ENCODE data around the gene SIPA1. TPM values are rescaled to one million over a fixed set of nuclear protein-coding genes. Genes with fewer than 3 reads are reported as not detected.

Gene SIPA1
- total RNA-seq, 1 donor: 15.2 TPM

DNA sequence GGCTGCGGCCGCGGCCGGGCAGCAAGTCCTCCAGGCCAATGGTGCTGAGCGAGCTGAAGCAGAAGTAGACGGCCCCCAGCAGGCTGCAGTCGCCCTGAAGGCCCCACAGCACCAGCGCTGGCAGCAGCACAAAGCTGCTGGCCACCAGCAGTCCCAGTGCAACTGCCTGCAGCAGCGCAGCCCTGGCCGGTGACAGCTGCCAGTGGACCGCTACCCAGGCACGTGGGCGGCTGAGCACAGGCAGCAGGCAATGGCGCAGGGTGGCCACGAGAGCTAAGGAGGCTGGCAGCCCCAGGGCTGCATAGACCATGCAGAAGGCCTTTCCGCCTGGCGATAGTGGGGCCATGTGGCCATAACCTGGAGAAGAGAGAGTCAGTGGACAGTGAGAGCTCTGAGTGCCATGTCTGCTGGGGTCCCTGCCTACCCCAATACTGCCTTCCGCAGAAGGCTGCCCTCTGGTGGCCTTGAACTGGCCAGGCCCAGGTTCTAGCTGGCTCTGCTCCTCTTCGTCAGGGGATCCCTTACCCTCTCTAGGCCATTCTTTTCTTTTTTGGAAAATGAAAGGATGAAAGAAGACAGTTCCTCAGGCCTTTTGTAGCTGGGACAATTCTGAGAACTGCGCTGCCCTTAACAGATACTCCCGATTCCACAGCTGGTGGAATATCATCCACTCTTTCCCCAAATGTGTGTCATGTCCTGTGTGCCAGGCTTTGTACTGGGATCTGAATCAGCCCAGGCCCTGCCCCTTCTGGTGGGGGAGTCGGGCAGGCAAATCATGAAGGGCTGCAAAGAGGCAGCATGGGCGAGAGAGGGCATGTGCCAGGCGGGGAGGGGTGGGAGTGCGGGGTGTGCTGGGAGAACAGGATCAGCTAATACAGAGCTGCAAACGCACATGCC lies 44.1 kb upstream of the SIPA1 start:
- no peaks in the 10 kb centered on the region for H3K27me3 ChIP-seq (ENCODE audit: insufficient read depth, low read length)
- no peak overlapping the region for H3K27ac ChIP-seq (ENCODE audit: low read depth, low read length)
- H3K4me2 ChIP-seq (ENCODE audit: insufficient read depth, low read length): no peak overlapping the region
- H4K20me1 ChIP-seq (ENCODE audit: insufficient read depth, low read length): no peaks in the 10 kb centered on the region
- no peaks in the 10 kb centered on the region for H3K9me3 ChIP-seq (ENCODE audit: low read depth, low read length)
- no peak overlapping the region for H3K4me3 ChIP-seq (ENCODE audit: insufficient read depth, low read length)
- peaks cover 39% of the 10 kb centered on the region for H3K36me3 ChIP-seq (ENCODE audit: insufficient read depth, low read length)
- peak; percentile 98 for DNase-seq (ENCODE audit: insufficient read length, low spot score, missing footprints)
- no peak overlapping the region for H2AFZ ChIP-seq (ENCODE audit: low read length)
- TF ChIP-seq, protein P1, sequence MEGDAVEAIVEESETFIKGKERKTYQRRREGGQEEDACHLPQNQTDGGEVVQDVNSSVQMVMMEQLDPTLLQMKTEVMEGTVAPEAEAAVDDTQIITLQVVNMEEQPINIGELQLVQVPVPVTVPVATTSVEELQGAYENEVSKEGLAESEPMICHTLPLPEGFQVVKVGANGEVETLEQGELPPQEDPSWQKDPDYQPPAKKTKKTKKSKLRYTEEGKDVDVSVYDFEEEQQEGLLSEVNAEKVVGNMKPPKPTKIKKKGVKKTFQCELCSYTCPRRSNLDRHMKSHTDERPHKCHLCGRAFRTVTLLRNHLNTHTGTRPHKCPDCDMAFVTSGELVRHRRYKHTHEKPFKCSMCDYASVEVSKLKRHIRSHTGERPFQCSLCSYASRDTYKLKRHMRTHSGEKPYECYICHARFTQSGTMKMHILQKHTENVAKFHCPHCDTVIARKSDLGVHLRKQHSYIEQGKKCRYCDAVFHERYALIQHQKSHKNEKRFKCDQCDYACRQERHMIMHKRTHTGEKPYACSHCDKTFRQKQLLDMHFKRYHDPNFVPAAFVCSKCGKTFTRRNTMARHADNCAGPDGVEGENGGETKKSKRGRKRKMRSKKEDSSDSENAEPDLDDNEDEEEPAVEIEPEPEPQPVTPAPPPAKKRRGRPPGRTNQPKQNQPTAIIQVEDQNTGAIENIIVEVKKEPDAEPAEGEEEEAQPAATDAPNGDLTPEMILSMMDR (IDR thresholded peaks at IDR 0.05; ENCODE audit: extremely low read depth, low read depth, low read length): peak; percentile 73
- no peaks in the 10 kb centered on the region for H3K4me1 ChIP-seq (ENCODE audit: insufficient read depth, low read length)
- no peaks in the 10 kb centered on the region for H3K79me2 ChIP-seq (ENCODE audit: insufficient read depth, low read length)

DNA sequence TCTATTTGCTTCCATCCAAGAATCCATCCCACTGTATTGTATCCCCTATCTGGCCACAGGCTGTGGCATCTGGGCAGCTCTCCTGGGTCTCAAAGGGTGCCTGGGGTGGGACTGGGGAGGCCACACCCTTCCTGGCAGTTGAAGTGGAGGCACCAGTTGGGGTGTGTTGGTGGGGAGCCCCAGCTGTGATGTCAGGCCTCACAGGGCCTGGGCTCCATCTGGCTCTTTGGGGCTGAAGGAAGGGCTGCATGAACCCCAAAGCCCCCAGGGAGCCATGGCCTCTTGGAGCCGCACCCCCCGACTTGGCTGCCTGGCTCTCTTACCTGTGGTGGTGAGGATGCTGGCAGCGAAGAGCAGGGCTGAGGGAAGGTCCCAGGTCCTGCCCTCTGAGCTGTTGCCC lies 42.8 kb upstream of the SIPA1 start:
- DNase-seq (ENCODE audit: insufficient read length, low spot score, missing footprints): peak; percentile 93
- H3K4me3 ChIP-seq (ENCODE audit: insufficient read depth, low read length): no peak overlapping the region
- TF ChIP-seq, protein P1 (IDR thresholded peaks at IDR 0.05; ENCODE audit: extremely low read depth, low read depth, low read length): no peak
- no peaks in the 10 kb centered on the region for H3K79me2 ChIP-seq (ENCODE audit: insufficient read depth, low read length)
- H2AFZ ChIP-seq (ENCODE audit: low read length): no peak overlapping the region
- no peaks in the 10 kb centered on the region for H4K20me1 ChIP-seq (ENCODE audit: insufficient read depth, low read length)
- no peaks in the 10 kb centered on the region for H3K27me3 ChIP-seq (ENCODE audit: insufficient read depth, low read length)
- H3K36me3 ChIP-seq (ENCODE audit: insufficient read depth, low read length): peaks cover 34% of the 10 kb centered on the region
- no peak overlapping the region for H3K4me2 ChIP-seq (ENCODE audit: insufficient read depth, low read length)
- H3K27ac ChIP-seq (ENCODE audit: low read depth, low read length): no peak overlapping the region
- H3K4me1 ChIP-seq (ENCODE audit: insufficient read depth, low read length): no peaks in the 10 kb centered on the region
- no peaks in the 10 kb centered on the region for H3K9me3 ChIP-seq (ENCODE audit: low read depth, low read length)

DNA sequence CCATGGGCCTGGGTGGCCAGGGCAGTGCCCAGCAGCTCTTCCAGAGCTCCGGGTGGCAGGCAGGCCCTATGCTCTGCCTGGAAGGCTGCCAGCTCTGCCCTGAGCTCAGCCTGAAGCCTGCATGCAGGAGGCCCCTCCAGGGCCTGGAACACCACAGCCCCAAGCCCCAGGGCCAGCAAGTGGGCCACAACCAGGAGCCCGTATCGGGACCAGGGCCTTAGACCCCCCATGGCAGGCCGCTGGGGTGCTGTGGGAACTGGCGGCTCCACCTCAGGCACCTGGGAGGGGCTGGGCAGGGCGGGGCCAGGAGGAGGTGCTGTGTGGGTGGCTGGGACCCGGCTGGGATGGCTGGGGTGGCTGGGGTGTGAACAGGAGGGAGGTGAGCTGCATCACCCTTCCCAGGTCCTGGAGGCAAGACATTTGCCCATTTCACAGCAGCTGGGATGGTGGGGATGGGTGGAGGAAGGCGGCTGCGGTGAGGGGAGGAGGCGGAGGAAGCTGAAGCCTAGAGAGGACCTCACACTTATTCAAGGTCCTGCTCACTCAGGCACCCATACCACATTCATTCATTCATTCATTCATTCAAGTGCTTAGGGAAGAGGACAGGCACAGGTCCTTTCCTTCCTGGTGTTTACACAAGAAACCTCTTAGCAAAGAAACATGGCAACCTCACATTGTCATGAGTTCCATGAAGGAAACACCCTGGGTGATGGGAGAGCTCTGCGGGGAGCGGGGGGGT lies 42.2 kb upstream of the SIPA1 start, which contains the start of gene KCNK7:
TSS of gene KCNK7 (minus strand) at position 258 of the 739 bp plus-strand sequence. CDS start at position 230, 28 bp downstream.
- no peaks in the 10 kb centered on the region for H3K27me3 ChIP-seq (ENCODE audit: insufficient read depth, low read length)
- no peak within 1 kb of the TSS for H2AFZ ChIP-seq (ENCODE audit: low read length)
- peaks cover 29% of the 10 kb centered on the region for H3K36me3 ChIP-seq (ENCODE audit: insufficient read depth, low read length)
- DNase-seq (ENCODE audit: insufficient read length, low spot score, missing footprints): peak; percentile 91
- H3K4me2 ChIP-seq (ENCODE audit: insufficient read depth, low read length): no peak within 1 kb of the TSS
- H3K9me3 ChIP-seq (ENCODE audit: low read depth, low read length): no peaks in the 10 kb centered on the region
- H3K27ac ChIP-seq (ENCODE audit: low read depth, low read length): no peak within 1 kb of the TSS
- no peak within 1 kb of the TSS for H3K4me3 ChIP-seq (ENCODE audit: insufficient read depth, low read length)
- TF ChIP-seq, protein P1 (IDR thresholded peaks at IDR 0.05; ENCODE audit: extremely low read depth, low read depth, low read length): no peak
- no peaks in the 10 kb centered on the region for H4K20me1 ChIP-seq (ENCODE audit: insufficient read depth, low read length)
- H3K79me2 ChIP-seq (ENCODE audit: insufficient read depth, low read length): no peaks in the 10 kb centered on the region
- no peaks in the 10 kb centered on the region for H3K4me1 ChIP-seq (ENCODE audit: insufficient read depth, low read length)

DNA sequence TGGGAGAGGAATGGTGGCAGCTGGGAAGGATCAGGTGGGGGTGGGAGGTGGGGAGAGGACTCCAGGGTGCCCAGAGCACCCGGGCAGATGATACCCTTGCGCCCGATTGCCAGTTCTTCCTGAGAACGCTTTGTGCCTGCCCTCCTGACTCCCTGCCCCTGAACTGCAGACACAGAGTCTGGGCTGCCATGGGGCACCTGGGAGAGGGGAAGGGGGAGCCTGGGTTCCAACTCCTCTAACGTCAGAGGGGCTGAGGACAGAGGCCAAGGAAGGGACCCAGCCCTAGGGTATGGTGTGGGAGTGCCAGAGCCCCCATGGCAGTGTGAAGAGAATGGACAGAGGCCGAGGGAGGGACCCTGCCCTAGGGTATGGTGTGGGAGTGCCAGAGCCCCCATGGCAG lies 41.4 kb upstream of the SIPA1 start:
- Histone ChIP-seq H3K4me3 (ENCODE audit: insufficient read depth, low read length) (no peak overlapping the region), H4K20me1 (ENCODE audit: insufficient read depth, low read length) (no peaks in the 10 kb centered on the region), H3K4me2 (ENCODE audit: insufficient read depth, low read length) (no peak overlapping the region), H3K79me2 (ENCODE audit: insufficient read depth, low read length) (no peaks in the 10 kb centered on the region), H3K27me3 (ENCODE audit: insufficient read depth, low read length) (no peaks in the 10 kb centered on the region), H3K4me1 (ENCODE audit: insufficient read depth, low read length) (no peaks in the 10 kb centered on the region), H3K27ac (ENCODE audit: low read depth, low read length) (no peak overlapping the region), H3K36me3 (ENCODE audit: insufficient read depth, low read length) (peaks cover 28% of the 10 kb centered on the region), H2AFZ (ENCODE audit: low read length) (no peak overlapping the region), H3K9me3 (ENCODE audit: low read depth, low read length) (no peaks in the 10 kb centered on the region)
- TF ChIP-seq, protein P1 (IDR thresholded peaks at IDR 0.05; ENCODE audit: extremely low read depth, low read depth, low read length): no peak
- DNase-seq (ENCODE audit: insufficient read length, low spot score, missing footprints): no peak

All from osteoblast (primary cell).